ENCODE data around the gene UNC5B.
A peak's percentile ranks its signal among the peaks of the same experiment; 100 is the strongest.

UNC5B gene

GRCh38 chr10:71241114-71241829 is 28.9 kb downstream of the UNC5B start:
- DNase-seq: no peak

DNA sequence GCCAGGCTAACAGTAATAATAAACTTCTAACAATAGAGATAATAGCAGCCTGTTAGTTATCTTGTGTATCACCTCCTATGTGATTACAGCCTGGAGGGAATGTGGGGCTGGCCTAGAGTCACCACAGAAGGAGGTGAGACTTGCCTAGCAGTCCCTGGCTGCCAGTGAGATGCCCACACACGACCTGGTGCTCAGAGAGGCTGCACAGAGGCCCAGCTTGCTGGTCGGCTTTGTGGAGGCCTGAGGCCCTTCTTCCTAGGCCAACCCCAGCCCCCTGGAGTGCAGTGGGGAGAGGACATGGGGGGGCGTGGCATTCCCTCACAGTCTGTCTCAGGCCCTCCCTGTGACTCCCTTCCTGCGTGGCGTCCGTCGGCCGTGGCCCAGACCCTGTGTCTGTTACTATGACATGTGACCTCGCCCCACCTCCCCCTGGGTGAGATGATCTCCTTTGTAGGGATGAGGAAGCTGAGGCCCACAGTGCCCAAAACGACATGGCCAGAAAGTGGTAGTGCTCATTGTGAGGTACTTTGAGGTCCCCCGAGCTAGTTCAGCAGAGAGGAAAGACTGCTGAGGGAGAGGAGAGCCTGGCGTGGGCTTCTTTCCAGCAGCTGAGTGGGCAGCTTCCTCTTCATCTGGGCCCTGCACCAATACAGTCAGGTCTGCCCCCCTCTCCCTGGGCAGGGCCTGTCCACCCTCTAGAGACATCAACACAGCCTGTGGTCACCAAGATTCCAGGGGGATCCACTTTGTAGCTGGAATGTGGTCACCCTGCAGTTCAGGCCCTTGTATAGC is 29.7 kb downstream of the UNC5B start:
- DNase-seq: no peak

DNA sequence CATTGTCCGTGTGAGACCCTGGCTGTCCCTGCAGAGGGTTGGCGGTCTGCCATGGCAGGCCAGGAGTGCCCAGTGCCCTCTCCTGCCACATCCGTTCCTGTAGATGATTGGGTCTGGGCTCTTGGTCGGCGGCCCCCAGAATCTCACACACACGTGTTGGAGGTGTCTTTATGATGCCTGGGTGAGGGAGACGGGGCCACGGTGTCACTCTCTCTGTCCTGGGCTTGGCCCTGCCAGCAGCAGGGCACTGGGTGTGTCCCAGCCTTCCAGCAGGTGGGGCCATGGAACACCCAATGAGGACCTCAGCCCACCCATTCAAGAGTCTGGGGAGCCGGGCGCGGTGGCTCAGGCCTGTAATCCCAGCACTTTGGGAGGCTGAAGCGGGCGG is 30.2 kb downstream of the UNC5B start:
- no peak for DNase-seq

DNA sequence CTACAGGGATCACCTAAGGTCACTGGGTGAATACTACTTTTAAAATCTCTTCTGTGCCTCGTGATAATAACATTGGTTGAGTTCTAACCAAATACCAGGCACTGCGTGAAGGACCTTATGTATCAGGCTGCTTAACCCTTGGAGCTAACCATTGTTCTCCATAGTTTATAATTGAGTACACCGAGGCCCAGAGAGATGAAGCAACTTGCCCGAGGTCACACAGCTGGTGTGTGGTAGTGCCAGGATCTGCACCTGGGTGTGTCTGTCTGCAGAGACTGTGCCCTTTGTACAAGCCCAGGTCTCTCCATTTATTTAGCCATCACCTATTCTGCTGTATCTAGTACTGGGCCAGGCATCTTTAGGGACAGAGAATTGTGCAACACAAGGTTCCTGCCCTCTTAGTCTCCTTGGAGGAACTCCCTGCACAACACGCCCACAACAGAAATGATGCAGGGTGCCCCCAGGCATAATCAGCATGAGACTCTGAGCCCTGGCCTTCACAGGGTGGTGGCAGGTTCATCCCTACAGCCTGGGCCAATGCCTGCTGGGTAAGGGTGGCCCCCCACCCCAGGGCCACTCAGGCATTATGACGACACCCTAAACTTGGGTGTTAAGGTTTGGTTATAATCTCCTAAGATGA is 31.5 kb downstream of the UNC5B start:
- no peak for DNase-seq

- no peak for DNase-seq
Observed at GRCh38 chr10:71244431-71245419, 32.4 kb downstream of the UNC5B start.

- no peak for DNase-seq
Observed at GRCh38 chr10:71245420-71246325, 33.3 kb downstream of the UNC5B start.

DNA sequence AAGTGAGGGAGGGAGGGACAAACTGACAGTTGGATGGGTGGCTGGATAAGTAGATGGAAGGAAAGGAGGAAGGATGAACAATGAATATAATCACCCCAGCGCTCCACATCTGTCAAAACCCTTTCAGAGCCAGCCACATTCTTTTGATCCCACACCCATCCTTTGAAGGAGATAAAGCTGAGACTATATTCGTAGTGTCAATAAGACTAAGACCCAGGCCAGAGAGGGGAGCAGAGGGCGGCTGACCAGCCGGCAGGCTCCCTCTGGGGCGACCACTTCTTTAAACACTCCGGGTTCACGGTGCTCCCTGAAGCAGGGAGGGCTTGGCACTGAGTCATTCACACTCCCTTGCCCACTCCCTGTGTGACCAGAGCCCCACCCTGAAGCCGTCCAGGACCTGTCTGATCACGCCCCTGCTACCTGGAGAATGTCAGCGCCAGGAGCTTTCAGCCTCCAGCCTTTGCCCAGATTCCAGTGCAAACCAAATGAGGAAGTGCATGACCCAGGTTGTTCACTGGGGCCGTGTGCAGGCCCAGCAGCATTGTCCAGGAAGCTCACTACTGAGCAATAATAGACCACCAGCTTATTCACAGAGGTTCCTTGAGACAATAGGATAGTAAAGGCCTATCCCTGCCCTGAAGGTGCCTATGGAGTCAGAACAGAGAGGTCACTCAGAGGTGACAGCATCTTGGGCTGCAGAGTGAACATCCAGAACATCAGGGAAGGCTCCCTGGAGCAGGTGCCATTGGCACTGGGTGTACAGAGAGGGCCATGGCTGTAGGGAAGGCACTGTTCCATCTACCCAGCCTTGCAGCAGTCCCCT is 34.4 kb downstream of the UNC5B start:
- no peak for DNase-seq

DNA sequence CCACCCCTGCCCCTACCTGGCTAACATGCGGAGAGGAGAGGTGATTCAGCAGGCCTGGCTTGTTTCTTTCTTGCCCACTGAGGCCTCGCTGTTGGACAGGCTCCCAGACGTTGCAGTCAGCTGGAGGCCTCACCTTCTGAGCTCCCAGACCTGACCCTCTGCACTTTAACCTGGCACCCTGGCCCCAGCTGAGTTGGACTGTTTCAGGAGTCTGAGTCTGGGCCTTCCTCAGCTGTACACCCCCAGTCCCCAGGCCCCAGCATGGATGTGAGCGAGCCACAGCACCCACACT is 35.0 kb downstream of the UNC5B start:
- DNase-seq: no peak

- DNase-seq: no peak
Observed at GRCh38 chr10:71247804-71248203, 35.4 kb downstream of the UNC5B start.

DNA sequence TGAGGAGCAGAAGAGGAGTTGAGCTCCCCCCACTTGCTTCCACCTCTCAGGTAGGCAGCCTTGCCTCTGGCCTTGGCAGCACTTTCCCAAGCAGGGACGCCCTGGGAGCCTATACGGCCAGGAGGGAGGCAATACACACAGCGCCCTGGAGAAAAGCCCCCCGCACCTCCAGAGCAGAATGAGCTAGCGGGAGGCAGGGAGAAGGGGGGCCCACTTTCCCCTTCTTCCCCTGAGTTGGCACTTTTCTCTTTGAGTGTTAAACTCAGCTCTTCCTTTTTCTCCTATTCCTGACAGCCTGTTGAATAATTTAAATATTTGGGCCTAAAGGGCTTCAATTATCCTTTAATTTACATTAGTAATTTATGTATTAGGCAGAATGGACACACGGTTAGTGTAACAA is 35.8 kb downstream of the UNC5B start:
- DNase-seq: no peak

DNA sequence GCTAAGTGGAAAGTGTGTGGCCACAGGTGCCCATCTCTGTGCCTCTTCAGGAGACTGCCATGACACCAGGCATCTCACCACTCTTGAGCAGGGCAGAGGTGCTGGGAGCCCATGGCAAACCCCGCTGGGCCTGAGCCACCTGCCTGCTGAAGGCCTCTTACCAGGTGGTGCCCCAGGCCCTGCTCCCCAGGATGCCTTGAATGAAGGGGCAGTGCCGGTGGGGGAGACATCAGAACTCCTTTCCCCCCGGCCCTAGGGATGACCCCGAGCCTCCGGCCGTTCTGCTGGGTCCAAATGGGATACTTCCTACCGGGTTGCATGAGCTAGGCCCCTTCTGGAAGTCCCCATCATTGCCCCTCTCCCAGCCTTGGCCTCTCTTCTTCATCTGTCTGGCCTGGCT is 37.6 kb downstream of the UNC5B start:
- no peak for DNase-seq

GRCh38 chr10:71250405-71250804 is 38.0 kb downstream of the UNC5B start:
- no peak for DNase-seq

DNA sequence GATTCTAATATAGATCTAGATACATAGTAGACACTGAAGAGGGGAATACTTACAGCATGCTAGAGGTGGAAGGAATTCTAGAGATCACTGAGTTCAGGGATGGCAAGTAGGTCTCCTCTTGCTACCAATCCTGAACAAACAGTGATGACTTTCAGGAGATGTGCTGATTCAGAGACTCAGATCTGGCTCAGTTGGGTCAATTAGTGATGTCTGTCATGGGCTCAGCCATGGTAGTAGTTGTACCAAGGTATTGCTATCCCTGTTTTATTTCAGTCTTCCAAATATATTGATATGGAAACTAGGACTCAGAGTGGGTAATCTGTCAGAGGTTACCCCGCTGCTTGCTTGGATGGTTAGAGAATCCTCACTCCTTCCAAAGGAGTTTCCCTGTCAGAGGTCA is 38.5 kb downstream of the UNC5B start:
- DNase-seq: no peak

DNA sequence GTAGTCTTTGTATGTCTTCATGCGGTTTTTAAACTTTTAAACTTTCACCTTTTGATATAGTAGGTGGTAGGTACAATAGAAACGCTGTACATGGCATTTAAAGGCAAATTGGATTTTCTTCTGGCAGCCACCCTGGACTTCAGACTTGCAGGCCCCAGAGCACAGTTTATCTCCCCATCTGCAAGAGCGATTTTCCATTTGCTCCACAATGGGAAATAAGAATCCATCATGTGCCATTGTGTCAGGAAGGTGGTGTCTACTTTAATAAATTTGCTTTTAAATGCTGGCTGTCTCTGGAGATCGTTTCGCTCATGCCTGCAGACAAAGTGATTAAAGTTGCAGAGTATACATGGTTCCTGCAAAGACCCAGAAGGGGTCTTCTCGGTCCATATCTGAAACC is 38.9 kb downstream of the UNC5B start:
- DNase-seq: no peak

GRCh38 chr10:71252220-71252619 is 39.9 kb downstream of the UNC5B start:
- no peak for DNase-seq

DNA sequence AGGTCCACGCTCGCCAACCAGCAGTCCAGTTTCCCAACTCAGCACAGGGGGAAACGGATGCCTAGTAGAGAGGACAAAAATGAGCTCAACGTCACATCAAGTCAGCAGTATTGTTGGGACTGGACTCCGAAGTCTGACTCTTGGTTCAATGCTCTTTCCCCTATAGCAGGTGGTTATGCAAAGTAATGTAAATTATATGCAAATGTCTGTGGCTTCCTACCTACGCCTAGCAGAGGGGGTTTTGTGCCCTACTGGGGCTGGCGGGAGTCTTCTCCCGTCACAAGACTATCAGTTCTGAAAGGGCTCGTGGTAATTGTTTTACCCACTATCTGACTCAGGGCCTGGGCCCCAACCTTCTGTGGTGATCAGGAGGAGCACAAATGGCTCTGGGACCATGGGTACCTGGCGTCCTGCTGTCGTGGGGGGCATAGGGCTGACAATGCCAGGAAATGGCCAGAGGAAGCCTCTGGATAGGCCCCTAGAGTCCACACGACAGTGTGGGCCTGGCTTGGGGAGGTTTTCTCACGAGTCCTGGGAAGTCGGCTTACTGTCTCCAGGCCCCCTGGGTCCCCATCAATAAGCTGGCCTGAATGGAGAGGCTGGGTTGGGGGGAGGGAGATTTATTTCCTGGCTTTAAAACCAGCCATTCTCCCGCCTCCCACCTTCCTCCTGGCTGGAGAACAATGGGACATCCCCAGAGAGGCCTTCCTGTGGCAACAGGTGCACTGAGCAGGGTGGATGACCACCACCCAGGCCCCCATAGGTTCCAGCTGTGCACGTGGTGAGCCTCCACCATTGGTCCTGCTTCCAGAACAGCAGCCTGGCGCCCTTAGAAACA is 41.8 kb downstream of the UNC5B start:
- DNase-seq: no peak

GRCh38 chr10:71254834-71255549 is 42.6 kb downstream of the UNC5B start:
- DNase-seq: no peak

- DNase-seq: no peak
Observed at GRCh38 chr10:71255550-71255807, 43.1 kb downstream of the UNC5B start.

DNA sequence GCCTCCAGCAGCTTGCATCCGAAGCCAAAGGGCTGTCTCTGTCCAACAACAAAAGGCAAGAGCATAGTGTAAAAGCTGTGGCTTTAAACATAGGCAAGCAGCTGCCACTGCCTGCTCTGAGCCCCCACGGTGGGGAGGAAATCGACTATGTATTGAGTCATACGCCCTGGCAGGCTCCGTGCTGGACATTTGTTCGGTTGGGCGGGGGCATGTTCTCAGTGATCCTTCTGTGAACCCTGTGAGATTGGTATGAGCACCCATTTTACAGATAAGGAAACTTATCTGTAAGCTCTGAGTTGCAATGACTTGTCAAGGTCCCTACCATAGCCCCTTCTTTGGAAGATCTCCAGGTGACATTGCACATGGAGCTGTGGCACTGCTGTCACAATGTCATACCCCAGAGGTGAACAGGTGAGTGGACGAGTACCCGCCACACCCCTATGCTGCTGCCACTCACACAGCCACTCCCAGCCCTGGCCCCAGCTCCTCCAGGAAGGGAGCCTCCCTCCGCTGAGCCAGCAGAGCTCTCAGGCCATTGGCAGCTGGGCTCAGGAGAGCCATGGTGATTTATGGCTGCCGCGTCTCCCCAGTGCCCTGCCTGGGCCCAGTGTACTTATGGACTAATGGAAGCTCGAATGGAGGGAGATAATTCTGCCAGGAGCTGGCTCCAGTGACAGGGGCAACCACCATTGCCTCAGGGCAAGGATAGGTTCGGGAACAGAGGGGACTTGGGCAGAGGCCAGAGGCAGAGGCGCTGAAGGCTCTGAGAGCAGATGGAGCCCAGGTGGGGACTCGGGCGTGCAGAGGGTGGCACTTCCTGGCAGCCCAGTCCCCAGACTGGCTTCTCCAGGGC is 43.7 kb downstream of the UNC5B start:
- DNase-seq: peak; percentile 81

All from NCI-H1092 (cell line).